GM08714 (cell line): ENCODE measurements around the gene MMRN2.
"Not testable (repeated sequence)": the region's sequence is repeated elsewhere in the genome, so short reads cannot be mapped to it uniquely, and the experiment has no call there.

Source experiments
- H3K4me3 ChIP-seq: fragments of 200-500 bp; sonication (Bioruptor generic); 2 replicates; pipeline ENCODE4 v1.5.1; 2014; ENCODE audit warnings: mild to moderate bottlenecking, low read length, inconsistent platforms
- ZNF274 ChIP-seq: IDR thresholded peaks from 2 replicates; pipeline ENCODE4 v1.6.1; 2012; ENCODE audit warnings: mild to moderate bottlenecking, low read depth, low read length

MMRN2 gene

DNA sequence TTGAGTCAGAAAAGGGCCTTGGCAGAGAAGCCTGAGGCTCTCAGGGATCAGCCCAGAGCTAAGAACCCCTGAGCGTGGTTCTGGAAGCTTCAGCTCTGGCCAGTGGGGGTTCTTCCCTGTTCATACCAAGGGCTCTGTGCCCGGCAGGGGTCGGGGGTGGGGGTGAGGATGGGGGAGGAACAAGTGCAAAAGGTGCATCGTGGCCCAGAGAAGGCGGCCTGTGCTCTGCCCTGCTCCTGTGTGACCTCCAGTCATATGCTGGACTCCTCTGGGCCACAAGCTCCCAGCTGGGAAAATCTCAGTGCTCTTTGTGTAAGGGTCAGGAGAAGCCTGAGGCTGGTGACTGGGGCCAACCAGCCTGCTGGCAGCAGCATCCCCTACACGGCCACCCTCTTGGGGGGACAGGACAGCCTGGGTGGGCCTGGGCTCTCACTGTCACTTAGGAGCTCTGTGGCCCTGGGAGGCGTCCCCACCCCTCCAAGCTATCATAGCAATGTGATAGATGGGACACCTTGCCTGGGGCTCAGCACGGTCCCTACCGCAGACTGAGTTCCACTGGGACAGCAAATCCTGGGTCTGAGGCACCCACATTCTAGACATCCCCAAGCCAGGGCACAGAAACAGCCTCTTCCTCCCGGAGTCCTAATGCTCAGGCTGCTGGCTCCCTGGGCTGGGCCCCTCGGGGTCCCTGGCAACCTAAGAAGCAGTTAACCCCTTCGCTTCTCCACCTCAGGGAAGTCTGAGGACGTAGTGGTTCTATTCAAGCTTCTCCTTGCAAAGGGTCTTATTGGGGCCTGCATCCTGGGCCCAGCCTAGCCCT, 2.5 kb downstream of the MMRN2 start:
- TF ChIP-seq ZNF274, result no peak
- H3K4me3 ChIP-seq, result no peak overlapping the region

DNA sequence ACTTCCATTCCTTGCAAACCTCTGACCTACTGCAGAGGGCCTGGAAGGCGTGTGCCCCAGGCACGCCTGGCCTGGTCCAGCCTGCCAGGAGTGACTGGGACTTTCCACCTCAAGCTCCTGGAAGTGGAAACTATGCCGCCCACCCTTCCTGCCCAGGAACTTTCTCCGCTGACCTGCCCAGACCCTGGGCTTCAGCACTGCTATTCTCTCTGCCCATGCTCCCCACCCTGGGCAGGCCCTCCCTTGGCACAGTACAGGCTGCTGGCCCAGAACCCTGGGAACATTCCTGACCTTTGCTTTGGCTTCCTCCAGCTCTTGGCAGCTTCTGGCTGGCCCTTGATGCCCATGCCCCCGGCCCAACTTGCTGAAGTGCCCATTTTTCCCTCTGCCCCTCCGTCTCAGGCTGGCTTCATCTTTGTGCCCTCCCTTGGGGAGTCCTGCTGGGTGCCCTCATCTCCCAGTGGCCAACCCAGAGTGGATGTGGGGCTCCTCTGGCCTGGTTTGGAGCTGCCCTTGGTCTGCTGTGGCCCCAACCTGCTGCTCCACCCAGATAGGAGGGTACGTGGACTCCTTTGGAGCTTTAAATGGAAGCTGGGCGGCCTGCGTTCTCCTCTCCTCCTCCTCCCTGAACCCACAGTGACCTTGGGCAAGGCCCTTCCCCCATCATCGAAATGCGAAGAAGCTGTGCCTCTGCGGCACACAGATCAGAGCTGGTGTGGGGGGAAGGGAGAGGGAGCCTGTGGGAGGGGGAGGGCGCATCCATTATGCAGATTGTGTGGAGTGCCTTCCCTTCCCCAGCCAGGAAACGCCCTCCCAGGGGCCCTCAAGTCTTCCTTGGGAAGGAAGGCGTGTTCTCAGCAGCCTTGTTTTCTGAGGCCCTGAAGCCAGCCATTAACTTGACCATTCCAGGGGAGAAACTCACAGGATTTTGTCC, 3.4 kb downstream of the MMRN2 start:
- H3K4me3 ChIP-seq, result no peak overlapping the region
- TF ChIP-seq ZNF274, result no peak

DNA sequence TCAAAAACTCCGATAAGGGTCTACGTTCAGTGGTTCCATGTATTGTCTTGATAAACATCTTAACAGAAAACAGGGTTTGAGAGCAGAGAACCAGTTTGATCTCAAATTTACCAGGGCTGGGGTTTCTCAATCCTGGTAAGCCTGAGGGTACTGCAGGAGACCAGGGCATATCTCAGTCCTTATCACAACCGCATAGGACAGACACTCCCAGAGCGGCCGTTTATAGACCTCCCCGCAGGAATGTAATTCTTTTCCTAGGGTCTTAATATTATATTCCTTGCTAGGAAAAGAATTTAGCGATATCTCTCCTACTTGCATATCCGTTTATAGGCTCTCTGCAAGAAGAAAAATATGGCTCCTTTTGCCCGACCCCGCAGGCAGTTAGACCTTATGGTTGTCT, 4.7 kb downstream of the MMRN2 start:
- H3K4me3 ChIP-seq, result not testable (repeated sequence)

DNA sequence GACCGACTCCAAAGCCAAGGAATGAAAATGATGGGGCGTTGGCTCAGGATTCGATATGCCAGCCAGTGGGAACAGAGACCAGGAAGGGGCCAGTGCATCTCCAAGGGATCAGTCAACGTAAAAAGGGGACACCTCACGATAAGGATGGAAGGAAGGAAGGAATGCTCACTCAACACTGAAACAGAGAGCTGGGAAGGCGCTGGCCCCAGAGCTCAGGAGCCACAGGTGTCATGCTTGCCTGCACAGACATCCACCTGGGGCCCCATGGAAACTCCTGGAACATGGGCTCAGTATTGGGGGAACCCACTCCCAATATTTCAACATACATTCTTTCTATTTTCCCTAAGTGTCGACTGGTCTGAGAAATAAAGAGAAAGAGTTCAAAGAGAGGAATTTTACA, 5.3 kb downstream of the MMRN2 start:
- H3K4me3 ChIP-seq, result no peak overlapping the region

DNA sequence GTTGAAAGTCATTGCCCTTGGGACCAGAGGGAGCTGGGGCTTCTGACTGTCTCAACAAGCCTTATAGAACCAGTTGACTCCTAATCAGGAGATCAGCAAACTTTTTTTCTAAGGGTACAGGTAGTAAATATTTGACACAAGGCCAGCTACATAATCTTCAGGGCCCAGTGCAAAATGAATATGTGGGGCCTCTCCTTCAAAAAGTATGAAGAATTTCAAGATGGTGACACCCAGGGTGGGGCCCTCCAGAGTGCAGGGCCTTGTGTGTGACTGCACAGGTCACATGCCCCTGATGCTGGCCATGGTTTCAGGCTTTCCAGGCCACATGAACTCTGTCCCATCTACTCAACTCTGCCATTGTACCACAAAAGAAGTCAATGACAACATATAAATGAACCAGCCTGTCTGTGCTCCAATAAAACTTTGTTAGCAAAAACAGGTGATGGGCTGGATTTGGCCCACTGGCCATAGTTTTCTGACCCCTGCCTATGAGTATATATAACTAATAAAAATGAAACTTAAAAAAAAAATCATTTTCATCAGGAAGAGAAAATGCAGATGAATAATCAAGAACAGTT, 6.1 kb downstream of the MMRN2 start:
- no peak overlapping the region for H3K4me3 ChIP-seq
- TF ChIP-seq ZNF274, result no peak

More for the DNA sequence above, 5.3 kb downstream of the MMRN2 start:
- no peak for TF ChIP-seq ZNF274

DNA sequence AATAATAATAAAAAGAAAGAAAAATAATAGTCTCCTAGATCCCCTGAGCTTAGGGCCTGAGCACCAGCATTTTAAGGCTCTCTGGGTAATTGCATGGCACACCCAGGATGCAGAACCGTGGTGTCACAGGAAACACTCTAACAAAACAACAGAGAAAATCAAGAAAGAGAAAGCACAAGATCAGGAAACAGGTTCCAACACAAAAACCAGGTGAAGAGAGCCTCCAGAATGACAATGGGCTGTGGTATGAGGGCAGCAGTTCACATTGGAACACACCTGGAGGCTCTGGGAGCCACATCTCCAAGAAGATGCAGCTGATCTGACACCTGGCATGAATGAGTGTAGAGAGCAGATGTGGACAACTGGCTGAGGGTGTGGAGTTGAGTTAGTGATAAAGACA, 7.1 kb downstream of the MMRN2 start:
- no peak overlapping the region for H3K4me3 ChIP-seq

DNA sequence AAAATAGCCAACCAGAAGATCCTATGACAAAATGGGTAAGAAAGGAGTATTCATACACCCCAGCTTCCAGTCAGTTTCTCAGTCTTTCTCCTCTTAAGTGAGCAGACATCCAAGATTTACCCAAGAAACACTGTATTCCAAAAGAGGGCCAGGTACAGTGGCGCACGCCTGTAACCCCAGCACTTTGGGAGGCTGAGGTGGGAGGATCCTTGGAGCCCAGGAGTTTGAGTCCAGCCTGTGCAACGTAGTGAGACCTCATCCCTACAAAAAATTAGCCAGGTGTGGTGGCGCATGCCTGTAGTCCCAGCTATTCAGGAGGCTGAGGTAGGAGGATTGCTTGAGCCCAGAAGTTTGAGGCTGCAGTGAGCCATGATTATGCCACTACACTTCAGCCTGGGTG, 9.6 kb downstream of the MMRN2 start:
- H3K4me3 ChIP-seq, result not testable (repeated sequence)

More for the DNA sequence above, 7.1 kb downstream of the MMRN2 start:
- TF ChIP-seq ZNF274, result no peak

DNA sequence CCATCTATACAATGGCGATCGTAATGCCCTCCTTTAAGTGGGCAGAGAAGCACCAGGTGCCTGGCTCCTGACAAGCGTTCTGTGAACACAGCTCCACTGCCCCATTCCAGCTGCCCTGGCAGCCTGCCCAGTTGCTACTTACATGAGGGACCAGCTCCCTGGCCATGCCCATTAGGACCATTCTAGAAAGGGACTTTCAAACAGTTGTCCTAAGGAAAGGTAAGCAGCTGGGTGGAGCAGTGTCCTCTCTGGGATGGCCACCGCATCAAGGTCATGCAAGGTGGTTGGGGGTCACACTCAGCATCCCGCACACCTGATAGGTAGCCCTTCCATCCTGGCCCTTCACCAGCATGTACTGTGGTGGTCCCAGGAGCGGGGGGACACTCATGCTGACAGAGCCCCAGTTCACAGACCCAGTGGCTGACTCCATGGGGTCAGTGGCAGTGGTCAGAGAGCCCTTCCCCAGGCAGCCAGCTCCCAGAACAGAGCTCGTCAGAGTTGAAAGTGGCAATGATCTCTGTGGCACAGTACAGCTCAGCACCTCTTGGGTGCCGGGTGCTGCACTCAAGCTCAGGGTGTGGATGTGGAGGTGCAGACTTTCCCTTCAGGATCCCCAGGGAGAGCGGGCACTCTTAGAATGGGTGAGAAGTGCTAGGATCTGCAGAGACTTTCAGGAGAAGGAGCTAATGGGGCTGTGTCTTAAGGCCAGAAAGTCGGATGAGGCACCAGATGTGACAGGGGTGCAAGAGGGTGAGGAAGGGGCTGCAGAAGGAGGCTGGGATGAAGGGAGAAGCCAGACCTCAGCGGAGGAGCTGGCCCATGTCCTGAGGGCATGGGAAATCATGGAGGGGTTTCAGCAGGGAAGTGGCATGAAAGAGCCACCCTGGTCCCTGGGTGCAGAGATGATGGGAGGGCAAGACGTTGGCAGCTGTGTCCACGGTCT, 10.9 kb downstream of the MMRN2 start:
- H3K4me3 ChIP-seq, result no peak overlapping the region
- no peak for TF ChIP-seq ZNF274

DNA sequence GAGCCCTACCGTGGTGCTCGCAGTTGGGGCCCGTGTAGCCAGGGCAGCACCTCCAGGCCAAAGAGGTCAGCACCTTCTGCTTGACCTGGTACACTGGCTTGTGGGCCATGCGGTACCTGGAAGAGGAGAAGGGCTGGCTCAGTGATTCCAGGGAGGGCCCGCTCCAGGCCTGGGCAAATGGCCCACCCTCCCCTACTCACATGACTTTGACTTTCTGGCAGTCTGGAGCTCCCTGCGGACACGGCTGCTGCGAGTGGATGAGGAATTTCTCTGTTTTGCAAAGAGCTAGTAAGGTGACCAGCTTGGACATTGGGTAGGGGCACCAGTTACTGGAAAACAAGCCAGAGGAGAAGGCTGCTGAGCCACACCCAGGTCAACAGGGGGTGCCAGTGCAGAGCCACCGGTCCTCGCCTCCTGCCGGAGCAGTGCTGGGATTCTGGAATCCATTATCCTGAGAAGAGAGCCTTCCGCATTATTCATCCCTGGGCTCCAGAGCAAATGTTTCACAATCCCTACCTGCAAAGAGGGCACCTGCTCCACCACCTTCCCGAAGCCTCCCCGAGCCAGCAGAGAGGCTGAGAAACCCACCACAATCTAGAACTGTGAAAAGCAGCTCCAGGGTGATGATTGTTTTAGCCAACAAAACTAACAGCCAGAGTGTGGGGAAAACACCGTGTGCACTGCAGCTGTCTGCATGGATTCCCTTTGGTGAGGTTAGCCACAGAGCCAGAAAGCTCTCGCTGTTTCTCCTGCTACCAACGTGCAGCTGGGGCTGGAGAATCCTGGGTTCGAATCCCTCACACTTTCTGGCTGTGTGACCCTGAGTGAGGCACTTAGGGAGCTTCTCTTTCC, 11.8 kb downstream of the MMRN2 start:
- TF ChIP-seq ZNF274, result no peak
- H3K4me3 ChIP-seq, result no peak overlapping the region

DNA sequence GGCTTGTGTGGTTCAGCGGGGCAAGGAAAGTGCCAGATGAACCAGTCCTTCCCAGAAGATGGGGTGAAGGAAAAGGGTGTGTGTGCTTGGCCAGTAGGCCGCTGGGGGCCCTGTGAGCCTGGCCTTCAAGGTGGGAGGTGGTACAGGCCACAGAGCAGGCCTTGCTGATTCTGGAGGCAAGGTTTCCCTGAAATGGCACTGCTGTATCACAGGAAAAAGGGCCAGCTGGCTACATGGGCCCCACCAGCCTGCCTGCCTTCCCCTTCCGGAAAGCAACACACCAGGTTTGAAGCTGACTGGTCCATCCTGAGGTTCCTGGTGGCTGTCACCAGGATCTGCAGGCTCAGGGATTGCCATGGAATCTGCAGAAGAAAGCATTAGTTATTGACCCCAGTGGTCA, 12.5 kb downstream of the MMRN2 start:
- no peak for TF ChIP-seq ZNF274
- no peak overlapping the region for H3K4me3 ChIP-seq

DNA sequence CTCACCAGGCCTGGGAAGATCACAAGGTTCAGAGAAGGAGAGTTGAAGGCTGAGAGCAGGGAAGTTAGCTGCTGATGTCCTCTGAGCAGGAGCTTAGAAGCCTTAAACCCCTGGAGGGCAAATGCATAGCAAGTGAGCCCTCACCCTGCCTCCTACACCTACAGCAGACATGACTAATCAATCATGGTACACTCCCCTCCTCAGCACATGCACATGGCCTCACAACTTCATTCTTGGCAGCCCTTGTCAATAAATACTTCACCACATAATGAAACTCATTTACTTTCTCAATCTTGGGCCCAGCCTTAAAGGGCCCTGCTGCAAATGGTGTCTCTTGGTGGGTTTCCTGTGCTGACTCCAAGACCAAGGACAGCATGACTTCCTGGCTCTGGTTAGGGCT, 12.9 kb downstream of the MMRN2 start:
- no peak for TF ChIP-seq ZNF274
- H3K4me3 ChIP-seq, result no peak overlapping the region

DNA sequence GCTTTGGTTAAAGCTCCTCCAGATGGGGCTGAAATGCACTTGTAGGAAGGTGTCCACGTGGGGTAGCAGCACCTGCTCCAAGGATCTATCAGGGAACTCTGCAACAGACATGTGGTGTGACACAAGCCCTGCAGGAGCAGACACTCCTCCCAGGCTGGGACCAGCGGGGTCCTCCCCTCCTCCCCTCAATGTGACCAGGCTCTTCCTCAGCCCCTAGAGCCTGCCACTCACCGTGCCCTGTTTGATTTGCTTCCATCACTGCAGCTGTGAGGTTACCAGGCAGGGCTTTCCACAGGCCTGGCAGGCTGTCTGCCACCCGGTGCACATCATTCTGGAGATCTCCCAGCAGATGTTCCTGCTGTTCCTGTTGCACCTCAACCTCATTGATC, 13.4 kb downstream of the MMRN2 start:
- no peak overlapping the region for H3K4me3 ChIP-seq
- no peak for TF ChIP-seq ZNF274

DNA sequence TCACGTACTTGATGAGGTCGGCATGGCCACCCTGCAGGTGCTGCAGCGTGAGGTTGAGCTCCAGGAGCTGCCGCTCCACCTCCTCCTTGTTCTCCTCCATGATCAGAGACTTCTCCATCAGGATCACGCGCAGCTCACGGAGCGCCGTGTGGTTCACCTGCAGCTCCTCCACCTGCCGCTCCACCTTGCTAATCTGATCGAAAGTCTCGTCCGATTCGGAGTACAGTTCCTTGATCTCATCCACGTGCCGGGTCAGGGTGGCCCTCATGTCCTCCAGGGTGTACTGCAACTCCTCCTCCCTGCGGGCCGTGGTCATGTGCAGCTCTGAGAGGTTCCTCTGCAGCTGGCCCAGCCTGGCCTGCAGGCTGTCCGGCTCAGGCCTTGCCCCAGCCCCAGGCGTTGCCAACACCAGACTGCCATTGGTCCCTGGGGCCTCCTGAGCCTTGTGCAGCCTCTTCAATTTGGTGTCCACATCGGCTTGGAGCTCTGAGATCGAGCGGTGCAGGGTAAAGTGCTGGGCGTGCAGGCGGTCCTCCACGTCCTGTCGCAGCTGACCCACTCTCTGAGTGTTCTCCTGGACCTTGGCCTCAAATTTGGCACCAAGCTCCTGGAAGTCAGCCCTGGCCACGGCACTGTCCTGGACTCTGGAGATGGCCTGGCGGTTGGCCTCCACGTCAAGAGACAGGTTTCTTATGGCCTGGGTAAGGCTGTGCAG, 13.9 kb downstream of the MMRN2 start:
- H3K4me3 ChIP-seq, result no peak overlapping the region
- no peak for TF ChIP-seq ZNF274
